Uterus (tissue), 4 donors: ENCODE results near the gene FAM76B. TPM values are rescaled to one million over a fixed set of nuclear protein-coding genes. Genes with fewer than 3 reads are reported as not detected.
"Not testable (repeated sequence)": the region's sequence is repeated elsewhere in the genome, so short reads cannot be mapped to it uniquely, and the experiment has no call there.

ENCODE experiments used
- DNase-seq, 2 donors: peaks; one replicate each; pipeline ENCODE4 v3.0.0-alpha.2; 2019 to 2020
- H3K27ac ChIP-seq, 2 donors: fragments of 200-600 bp; sonication (generic); 1 replicate in 1 of 2; 2 replicates in 1 of 2; pipeline ENCODE4 v1.5.1; 2016 to 2018
- H3K27me3 ChIP-seq, 2 donors: fragments of 200-600 bp; sonication (generic); one replicate each; pipeline ENCODE4 v1.5.1; 2018 to 2019; ENCODE audit warnings: control low read depth in 1 of 2
- H3K36me3 ChIP-seq, 2 donors: fragments of 200-600 bp; sonication (generic); one replicate each; pipeline ENCODE4 v1.5.1; 2019; ENCODE audit warnings: control low read depth in 1 of 2
- H3K4me1 ChIP-seq, 2 donors: fragments of 200-600 bp; sonication (generic); one replicate each; pipeline ENCODE4 v1.5.1; 2018 to 2019; ENCODE audit warnings: control low read depth in 1 of 2
- H3K4me3 ChIP-seq, 2 donors: fragments of 200-600 bp; sonication (generic); 1 replicate in 1 of 2; 2 replicates in 1 of 2; pipeline ENCODE4 v1.5.1; 2018 to 2019; ENCODE audit warnings: mild to moderate bottlenecking in 1 of 2
- H3K9me3 ChIP-seq, 2 donors: fragments of 200-600 bp; sonication (generic); one replicate each; pipeline ENCODE4 v1.5.1; 2019; ENCODE audit warnings: control low read depth in 1 of 2
- POLR2A ChIP-seq, 2 donors: fragments of 450-650 bp; IDR thresholded peaks; one replicate each; pipeline ENCODE4 v1.6.1; 2016; ENCODE audit warnings: antibody characterized with exemption in 2 of 2, mild to moderate bottlenecking in 1 of 2, moderate library complexity in 1 of 2
- intact Hi-C: fragments of 100-400 bp; cut with DNase I; formaldehyde crosslinking; loops from one replicate; pipeline ENCODE4 v1.15.1; 2023; ENCODE audit warnings: low total_unique reads
- total RNA-seq, 4 donors: library from RNA; depleted of rRNA in 3 of 4; stranded (reverse); fragments of >200 nt in 3 of 4; gene quantifications; one replicate each; pipeline versions ENCODE4 v1.1.0 to v1.2.4, GENCODE V29; 2014 to 2023
- TF ChIP-seq, protein P1 (sequence below), 4 experiments: fragments of 200-600 bp in 2 of 4; fragments of 450-650 bp in 2 of 4; sonication (generic) in 2 of 4; IDR thresholded peaks; one replicate each; pipeline ENCODE4 v1.5.1; 2016 to 2019; ENCODE audit warnings: antibody characterized with exemption in 4 of 4, mild to moderate bottlenecking in 2 of 4, moderate library complexity in 1 of 4
- donor health status: DM: yes; HTN: yes; CAD: no.

Gene FAM76B
- total RNA-seq, 4 donors from 2014 or later: 15.9 to 63.5 (median 26.5) TPM

DNA sequence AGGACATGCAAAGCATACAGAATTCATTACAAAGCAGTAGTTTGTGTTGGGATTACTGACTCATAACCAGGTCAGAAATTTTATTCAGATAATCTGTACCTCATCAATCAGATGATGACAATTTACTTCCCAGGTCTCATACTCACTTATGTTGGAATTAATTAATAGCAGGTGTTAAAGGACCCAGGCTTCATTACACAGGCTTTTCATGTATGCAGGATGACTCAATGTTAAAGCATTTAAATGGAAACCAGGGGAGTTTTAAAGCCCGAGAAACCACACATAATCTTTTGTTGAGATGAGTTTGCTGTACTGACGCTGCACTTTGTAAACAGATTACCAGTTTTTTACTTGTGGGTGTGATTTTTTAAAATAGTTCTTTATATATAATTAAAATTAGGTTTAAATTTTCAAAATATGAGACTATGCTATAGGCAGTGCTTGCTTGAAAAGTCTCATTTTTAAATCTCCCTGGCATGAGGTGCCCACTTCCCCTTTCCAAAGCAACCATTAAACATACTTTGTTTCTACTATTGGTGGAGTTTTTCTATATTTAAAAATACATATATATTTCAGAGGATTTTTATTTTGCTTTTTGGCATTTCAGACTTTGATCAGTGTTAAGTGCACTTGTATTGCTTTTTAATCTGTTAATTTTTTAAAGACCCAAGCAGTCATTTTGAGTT, 41.8 kb upstream of the FAM76B start:
- DNase-seq: no peak
- Histone ChIP-seq H3K4me3 (no peak overlapping the region), H3K27me3 (no peaks in the 10 kb centered on the region), H3K4me1 (no peaks in the 10 kb centered on the region), H3K36me3 (no peaks in the 10 kb centered on the region), H3K27ac (peak overlapping the region in 1 of 2 donors; percentile 9), H3K9me3 (no peaks in the 10 kb centered on the region)
- intact Hi-C loops: no loop called here
- TF ChIP-seq POLR2A (IDR thresholded peaks at IDR 0.05): no peak
- TF ChIP-seq, protein P1, sequence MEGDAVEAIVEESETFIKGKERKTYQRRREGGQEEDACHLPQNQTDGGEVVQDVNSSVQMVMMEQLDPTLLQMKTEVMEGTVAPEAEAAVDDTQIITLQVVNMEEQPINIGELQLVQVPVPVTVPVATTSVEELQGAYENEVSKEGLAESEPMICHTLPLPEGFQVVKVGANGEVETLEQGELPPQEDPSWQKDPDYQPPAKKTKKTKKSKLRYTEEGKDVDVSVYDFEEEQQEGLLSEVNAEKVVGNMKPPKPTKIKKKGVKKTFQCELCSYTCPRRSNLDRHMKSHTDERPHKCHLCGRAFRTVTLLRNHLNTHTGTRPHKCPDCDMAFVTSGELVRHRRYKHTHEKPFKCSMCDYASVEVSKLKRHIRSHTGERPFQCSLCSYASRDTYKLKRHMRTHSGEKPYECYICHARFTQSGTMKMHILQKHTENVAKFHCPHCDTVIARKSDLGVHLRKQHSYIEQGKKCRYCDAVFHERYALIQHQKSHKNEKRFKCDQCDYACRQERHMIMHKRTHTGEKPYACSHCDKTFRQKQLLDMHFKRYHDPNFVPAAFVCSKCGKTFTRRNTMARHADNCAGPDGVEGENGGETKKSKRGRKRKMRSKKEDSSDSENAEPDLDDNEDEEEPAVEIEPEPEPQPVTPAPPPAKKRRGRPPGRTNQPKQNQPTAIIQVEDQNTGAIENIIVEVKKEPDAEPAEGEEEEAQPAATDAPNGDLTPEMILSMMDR (IDR thresholded peaks at IDR 0.05): no peak

GRCh38 chr11:95829580-95830259, 40.1 kb upstream of the FAM76B start:
- no peak for DNase-seq
- TF ChIP-seq POLR2A (IDR thresholded peaks at IDR 0.05): no peak
- TF ChIP-seq, protein P1 (IDR thresholded peaks at IDR 0.05): no peak
- no peaks in the 10 kb centered on the region for H3K36me3 ChIP-seq
- no peak overlapping the region for H3K4me3 ChIP-seq
- intact Hi-C loops: no loop called here
- no peaks in the 10 kb centered on the region for H3K9me3 ChIP-seq
- no peak overlapping the region for H3K27ac ChIP-seq
- no peaks in the 10 kb centered on the region for H3K4me1 ChIP-seq
- H3K27me3 ChIP-seq: no peaks in the 10 kb centered on the region

- no peaks in the 10 kb centered on the region for H3K36me3 ChIP-seq
- intact Hi-C loops: no loop called here
- H3K27ac ChIP-seq: no peak overlapping the region
- H3K27me3 ChIP-seq: no peaks in the 10 kb centered on the region
- H3K4me1 ChIP-seq: no peaks in the 10 kb centered on the region
- no peak for TF ChIP-seq POLR2A (IDR thresholded peaks at IDR 0.05)
- TF ChIP-seq, protein P1 (IDR thresholded peaks at IDR 0.05): no peak
- no peak overlapping the region for H3K4me3 ChIP-seq
- DNase-seq: no peak
- H3K9me3 ChIP-seq: no peaks in the 10 kb centered on the region
These were observed 38.1 kb upstream of the FAM76B start for GRCh38 chr11:95827696-95828095.

GRCh38 chr11:95821640-95822039, 32.1 kb upstream of the FAM76B start:
- Histone ChIP-seq H3K9me3 (no peaks in the 10 kb centered on the region), H3K4me1 (no peaks in the 10 kb centered on the region), H3K4me3 (no peak overlapping the region), H3K36me3 (no peaks in the 10 kb centered on the region), H3K27me3 (no peaks in the 10 kb centered on the region), H3K27ac (no peak overlapping the region)
- DNase-seq: no peak
- no peak for TF ChIP-seq POLR2A (IDR thresholded peaks at IDR 0.05)
- TF ChIP-seq, protein P1 (IDR thresholded peaks at IDR 0.05): no peak
- intact Hi-C loops: no loop called here

DNA sequence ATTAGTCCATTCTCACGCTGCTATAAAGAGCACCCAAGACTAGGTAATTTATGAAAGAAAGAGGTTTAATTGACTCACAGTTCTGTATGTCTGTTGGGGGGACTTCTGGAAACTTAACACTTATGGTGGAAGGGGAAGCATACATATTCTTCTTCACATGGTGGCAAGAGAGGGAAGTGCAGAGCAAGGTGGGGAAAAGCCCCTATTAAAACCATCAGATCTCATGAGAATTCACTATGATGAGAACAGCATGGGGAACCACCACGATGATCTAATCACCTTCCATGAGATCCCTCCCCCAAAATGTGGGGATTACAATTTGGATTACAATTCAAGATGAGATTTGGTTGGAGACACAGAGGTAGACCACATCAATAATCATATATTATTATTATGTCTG, 26.5 kb upstream of the FAM76B start:
- Histone ChIP-seq H3K4me1 (no peaks in the 10 kb centered on the region), H3K9me3 (no peaks in the 10 kb centered on the region), H3K36me3 (no peaks in the 10 kb centered on the region), H3K27ac (no peak overlapping the region), H3K4me3 (no peak overlapping the region), H3K27me3 (no peaks in the 10 kb centered on the region)
- no peak for DNase-seq
- intact Hi-C loops: no loop called here
- no peak for TF ChIP-seq POLR2A (IDR thresholded peaks at IDR 0.05)
- TF ChIP-seq, protein P1 (IDR thresholded peaks at IDR 0.05): no peak

- H3K27me3 ChIP-seq, DNase-seq, H3K4me3 ChIP-seq, intact Hi-C loops, H3K9me3 ChIP-seq, H3K27ac ChIP-seq, H3K4me1 ChIP-seq, H3K36me3 ChIP-seq: not testable (repeated sequence)
These were observed 21.5 kb upstream of the FAM76B start for GRCh38 chr11:95811052-95811451.

DNA sequence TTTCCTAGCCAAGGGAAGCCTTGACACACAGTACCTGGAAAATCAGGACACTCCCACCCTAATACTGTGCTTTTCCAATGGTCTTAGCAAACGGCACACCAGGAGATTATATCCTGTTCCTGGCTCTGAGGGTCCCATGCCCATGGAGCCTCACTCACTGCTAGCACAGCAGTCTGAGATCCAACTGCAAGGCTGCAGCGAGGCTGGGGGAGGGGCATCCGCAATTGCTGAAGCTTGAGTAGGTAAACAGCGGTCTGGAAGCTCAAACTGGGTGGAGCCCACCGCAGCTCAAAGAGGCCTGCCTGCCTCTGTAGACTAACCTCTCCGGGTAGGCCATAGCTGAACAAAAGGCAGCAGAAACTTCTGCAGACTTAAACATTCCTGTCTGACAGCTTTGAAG, 16.9 kb upstream of the FAM76B start:
- DNase-seq, intact Hi-C loops: not testable (repeated sequence)

More for the DNA sequence above, 16.9 kb upstream of the FAM76B start:
- H3K27me3 ChIP-seq, H3K9me3 ChIP-seq, H3K36me3 ChIP-seq, H3K27ac ChIP-seq, H3K4me1 ChIP-seq, H3K4me3 ChIP-seq: not testable (repeated sequence)
